ENCODE measurements around the gene VAPB.
"Not testable (repeated sequence)": the region's sequence is repeated elsewhere in the genome, so short reads cannot be mapped to it uniquely, and the experiment has no call there.

The VAPB gene

GRCh38 chr20:58361481-58362205, 27.4 kb upstream of the VAPB start:
- no peaks in the 10 kb centered on the region for H3K4me1 ChIP-seq (ENCODE audit: control insufficient read depth, insufficient read depth, low read length)
- no peak for DNase-seq (ENCODE audit: low read depth, low spot score)
- no peaks in the 10 kb centered on the region for H3K27me3 ChIP-seq (ENCODE audit: control insufficient read depth, insufficient read depth, low read length)
- H3K4me3 ChIP-seq (ENCODE audit: low read length), result no peak overlapping the region
- H3K9me3 ChIP-seq (ENCODE audit: control insufficient read depth, insufficient read depth, low read length), result no peaks in the 10 kb centered on the region
- H3K27ac ChIP-seq (ENCODE audit: low read length), result no peak overlapping the region
- H3K36me3 ChIP-seq (ENCODE audit: control insufficient read depth, insufficient read depth, low read length), result no peaks in the 10 kb centered on the region; the same call in 1 of the 2 replicates
- WGBS (ENCODE audit: insufficient coverage, insufficient read length), result no CpG with 5 or more reads among the region's 9 CpGs

- H3K27ac ChIP-seq (ENCODE audit: low read length), result no peak overlapping the region
- no peaks in the 10 kb centered on the region for H3K27me3 ChIP-seq (ENCODE audit: control insufficient read depth, insufficient read depth, low read length)
- WGBS (ENCODE audit: insufficient coverage, insufficient read length), result no CpG with 5 or more reads among the region's 1 CpG
- H3K4me1 ChIP-seq (ENCODE audit: control insufficient read depth, insufficient read depth, low read length), result no peaks in the 10 kb centered on the region
- H3K9me3 ChIP-seq (ENCODE audit: control insufficient read depth, insufficient read depth, low read length), result no peaks in the 10 kb centered on the region
- no peak overlapping the region for H3K4me3 ChIP-seq (ENCODE audit: low read length)
- no peaks in the 10 kb centered on the region; the same call in 1 of the 2 replicates for H3K36me3 ChIP-seq (ENCODE audit: control insufficient read depth, insufficient read depth, low read length)
- no peak for DNase-seq (ENCODE audit: low read depth, low spot score)
Measured at GRCh38 chr20:58362206-58362516, 26.9 kb upstream of the VAPB start.

GRCh38 chr20:58362970-58363369, 26.1 kb upstream of the VAPB start:
- no peaks in the 10 kb centered on the region for H3K9me3 ChIP-seq (ENCODE audit: control insufficient read depth, insufficient read depth, low read length)
- no peaks in the 10 kb centered on the region; the same call in 1 of the 2 replicates for H3K36me3 ChIP-seq (ENCODE audit: control insufficient read depth, insufficient read depth, low read length)
- H3K27me3 ChIP-seq (ENCODE audit: control insufficient read depth, insufficient read depth, low read length), result no peaks in the 10 kb centered on the region
- H3K4me1 ChIP-seq (ENCODE audit: control insufficient read depth, insufficient read depth, low read length), result no peaks in the 10 kb centered on the region
- no peak overlapping the region for H3K4me3 ChIP-seq (ENCODE audit: low read length)
- H3K27ac ChIP-seq (ENCODE audit: low read length), result no peak overlapping the region
- no CpG with 5 or more reads among the region's 4 CpGs for WGBS (ENCODE audit: insufficient coverage, insufficient read length)
- no peak for DNase-seq (ENCODE audit: low read depth, low spot score)

GRCh38 chr20:58366866-58367265, 22.2 kb upstream of the VAPB start:
- Histone ChIP-seq H3K27ac (ENCODE audit: low read length) (no peak overlapping the region), H3K4me3 (ENCODE audit: low read length) (no peak overlapping the region), H3K27me3 (ENCODE audit: control insufficient read depth, insufficient read depth, low read length) (no peaks in the 10 kb centered on the region), H3K36me3 (ENCODE audit: control insufficient read depth, insufficient read depth, low read length) (no peaks in the 10 kb centered on the region), H3K4me1 (ENCODE audit: control insufficient read depth, insufficient read depth, low read length) (no peaks in the 10 kb centered on the region), H3K9me3 (ENCODE audit: control insufficient read depth, insufficient read depth, low read length) (no peaks in the 10 kb centered on the region)
- DNase-seq (ENCODE audit: low read depth, low spot score), result no peak
- no CpG with 5 or more reads among the region's 3 CpGs for WGBS (ENCODE audit: insufficient coverage, insufficient read length)

- Histone ChIP-seq H3K4me3 (ENCODE audit: low read length) (no peak overlapping the region), H3K9me3 (ENCODE audit: control insufficient read depth, insufficient read depth, low read length) (no peaks in the 10 kb centered on the region), H3K27ac (ENCODE audit: low read length) (no peak overlapping the region), H3K27me3 (ENCODE audit: control insufficient read depth, insufficient read depth, low read length) (no peaks in the 10 kb centered on the region), H3K36me3 (ENCODE audit: control insufficient read depth, insufficient read depth, low read length) (no peaks in the 10 kb centered on the region), H3K4me1 (ENCODE audit: control insufficient read depth, insufficient read depth, low read length) (peaks cover 6% of the 10 kb centered on the region; the same call in 1 of the 2 replicates)
- DNase-seq (ENCODE audit: low read depth, low spot score), result no peak
- WGBS (ENCODE audit: insufficient coverage, insufficient read length), result no CpG with 5 or more reads among the region's 9 CpGs
Measured at GRCh38 chr20:58372806-58373205, 16.2 kb upstream of the VAPB start.

GRCh38 chr20:58373296-58373695, 15.7 kb upstream of the VAPB start:
- H3K4me3 ChIP-seq (ENCODE audit: low read length); H3K4me1 ChIP-seq (ENCODE audit: control insufficient read depth, insufficient read depth, low read length); H3K36me3 ChIP-seq (ENCODE audit: control insufficient read depth, insufficient read depth, low read length); H3K27ac ChIP-seq (ENCODE audit: low read length); H3K9me3 ChIP-seq (ENCODE audit: control insufficient read depth, insufficient read depth, low read length); H3K27me3 ChIP-seq (ENCODE audit: control insufficient read depth, insufficient read depth, low read length); DNase-seq (ENCODE audit: low read depth, low spot score): not testable (repeated sequence)
- WGBS (ENCODE audit: insufficient coverage, insufficient read length), result no CpG with 5 or more reads among the region's 8 CpGs

- no CpG with 5 or more reads among the region's 19 CpGs for WGBS (ENCODE audit: insufficient coverage, insufficient read length)
- no peak overlapping the region for H3K4me3 ChIP-seq (ENCODE audit: low read length)
- peaks cover 6% of the 10 kb centered on the region; the same call in 1 of the 2 replicates for H3K4me1 ChIP-seq (ENCODE audit: control insufficient read depth, insufficient read depth, low read length)
- H3K36me3 ChIP-seq (ENCODE audit: control insufficient read depth, insufficient read depth, low read length), result no peaks in the 10 kb centered on the region
- DNase-seq (ENCODE audit: low read depth, low spot score), result no peak
- H3K27me3 ChIP-seq (ENCODE audit: control insufficient read depth, insufficient read depth, low read length), result no peaks in the 10 kb centered on the region
- H3K27ac ChIP-seq (ENCODE audit: low read length), result no peak overlapping the region
- no peaks in the 10 kb centered on the region for H3K9me3 ChIP-seq (ENCODE audit: control insufficient read depth, insufficient read depth, low read length)
Measured at GRCh38 chr20:58374027-58374850, 14.8 kb upstream of the VAPB start.

GRCh38 chr20:58374906-58375758, 13.9 kb upstream of the VAPB start:
- peak; percentile 70 for DNase-seq (ENCODE audit: low read depth, low spot score)
- WGBS (ENCODE audit: insufficient coverage, insufficient read length), result no CpG with 5 or more reads among the region's 8 CpGs
- no peaks in the 10 kb centered on the region for H3K9me3 ChIP-seq (ENCODE audit: control insufficient read depth, insufficient read depth, low read length)
- no peak overlapping the region for H3K27ac ChIP-seq (ENCODE audit: low read length)
- no peak overlapping the region for H3K4me3 ChIP-seq (ENCODE audit: low read length)
- no peaks in the 10 kb centered on the region for H3K36me3 ChIP-seq (ENCODE audit: control insufficient read depth, insufficient read depth, low read length)
- H3K4me1 ChIP-seq (ENCODE audit: control insufficient read depth, insufficient read depth, low read length), result peaks cover 6% of the 10 kb centered on the region; the same call in 1 of the 2 replicates
- H3K27me3 ChIP-seq (ENCODE audit: control insufficient read depth, insufficient read depth, low read length), result no peaks in the 10 kb centered on the region

GRCh38 chr20:58375759-58376352, 13.2 kb upstream of the VAPB start:
- no peak for DNase-seq (ENCODE audit: low read depth, low spot score)
- Histone ChIP-seq H3K9me3 (ENCODE audit: control insufficient read depth, insufficient read depth, low read length) (no peaks in the 10 kb centered on the region), H3K27ac (ENCODE audit: low read length) (no peak overlapping the region), H3K36me3 (ENCODE audit: control insufficient read depth, insufficient read depth, low read length) (no peaks in the 10 kb centered on the region), H3K4me1 (ENCODE audit: control insufficient read depth, insufficient read depth, low read length) (peaks cover 6% of the 10 kb centered on the region; the same call in 1 of the 2 replicates), H3K27me3 (ENCODE audit: control insufficient read depth, insufficient read depth, low read length) (no peaks in the 10 kb centered on the region), H3K4me3 (ENCODE audit: low read length) (no peak overlapping the region)
- no CpG with 5 or more reads among the region's 10 CpGs for WGBS (ENCODE audit: insufficient coverage, insufficient read length)

GRCh38 chr20:58377017-58377416, 12.0 kb upstream of the VAPB start:
- no CpG with 5 or more reads among the region's 1 CpG for WGBS (ENCODE audit: insufficient coverage, insufficient read length)
- H3K4me3 ChIP-seq (ENCODE audit: low read length), result no peak overlapping the region
- no peaks in the 10 kb centered on the region for H3K27me3 ChIP-seq (ENCODE audit: control insufficient read depth, insufficient read depth, low read length)
- H3K36me3 ChIP-seq (ENCODE audit: control insufficient read depth, insufficient read depth, low read length), result no peaks in the 10 kb centered on the region
- no peaks in the 10 kb centered on the region for H3K9me3 ChIP-seq (ENCODE audit: control insufficient read depth, insufficient read depth, low read length)
- peaks cover 6% of the 10 kb centered on the region; the same call in 1 of the 2 replicates for H3K4me1 ChIP-seq (ENCODE audit: control insufficient read depth, insufficient read depth, low read length)
- H3K27ac ChIP-seq (ENCODE audit: low read length), result no peak overlapping the region
- DNase-seq (ENCODE audit: low read depth, low spot score), result no peak

Data from iPS DF 6.9 (cell line).